ENCODE data around the gene RAPGEF6. TPM values are rescaled to one million over a fixed set of nuclear protein-coding genes. Genes with fewer than 3 reads are reported as not detected.

RAPGEF6 gene
- total and polyA plus RNA-seq, 9 of the 15 experiments (the other 6 are each of a cell fraction or from before 2014, with no cell fraction given), result 2.7 to 23.4 (median 12.7) TPM

- TF ChIP-seq KLF13 (tag; IDR thresholded peaks at IDR 0.05; ENCODE audit: borderline replicate concordance, low read depth) (no peak), HIVEP1 (CRISPR knock-in tag; IDR thresholded peaks at IDR 0.05) (no peak), ZNF592 (IDR thresholded peaks at IDR 0.05) (peak; percentile 21; the same call in 1 of the 2 replicates), CEBPB (tag; IDR thresholded peaks at IDR 0.05) (0 out of 2 replicates have a peak, but pooled peaks have one; percentile 10), PHF8 (IDR thresholded peaks at IDR 0.05; ENCODE audit: borderline replicate concordance, low read length) (no peak), ZKSCAN8 (CRISPR knock-in tag; IDR thresholded peaks at IDR 0.05) (no peak), ZFP30 (CRISPR knock-in tag; IDR thresholded peaks at IDR 0.05; ENCODE audit: borderline replicate concordance) (no peak), SIX5 (IDR thresholded peaks at IDR 0.05; ENCODE audit: borderline replicate concordance in 1 of 2, insufficient read depth in 1 of 2, low read depth in 1 of 2, low read length in 2 of 2) (no peak), HSF4 (CRISPR knock-in tag; IDR thresholded peaks at IDR 0.05; ENCODE audit: borderline replicate concordance) (no peak), POLR2H (tag; IDR thresholded peaks at IDR 0.05; ENCODE audit: low read depth) (no peak), NFE2 (IDR thresholded peaks at IDR 0.05; ENCODE audit: low read depth) (no peak; the same call in 1 of the 2 replicates), ETS2 (tag; IDR thresholded peaks at IDR 0.05; ENCODE audit: borderline replicate concordance, poor library complexity, severe bottlenecking) (no peak), POLR2A (conservative IDR thresholded peaks at IDR 0.05) (no peak), RBM22 (IDR thresholded peaks at IDR 0.05; ENCODE audit: low read depth, low read length, poor library complexity, severe bottlenecking) (no peak), ZNF124 (CRISPR knock-in tag; IDR thresholded peaks at IDR 0.05) (no peak), SUPT5H (IDR thresholded peaks at IDR 0.05) (no peak), ZNF696 (CRISPR knock-in tag; conservative IDR thresholded peaks at IDR 0.05) (no peak), MBD1 (CRISPR knock-in tag; IDR thresholded peaks at IDR 0.05) (no peak), FOXA3 (CRISPR knock-in tag; conservative IDR thresholded peaks at IDR 0.05 in 1 of 2, IDR thresholded peaks at IDR 0.05 in 1 of 2) (peak in 1 of 2 experiments; percentile 77; a peak in 2 of 4 replicates), NR1H2 (CRISPR knock-in tag; IDR thresholded peaks at IDR 0.05) (no peak)
These were observed 37.1 kb upstream of the RAPGEF6 start (continued) for GRCh38 chr5:131671994-131672655.

Data from K562 (cell line).